GM23248 (cell line): ENCODE data around the gene VPS13A. TPM values are rescaled to one million over a fixed set of nuclear protein-coding genes. Genes with fewer than 3 reads are reported as not detected.

Experiments used
- DNase-seq: peaks from one replicate; pipeline ENCODE4 v3.0.0-alpha.2; 2015
- H2AFZ ChIP-seq: fragments of 200-600 bp; sonication (generic); 2 replicates; pipeline ENCODE4 v1.6.1; 2016; ENCODE audit warnings: antibody characterized with exemption
- H3F3A ChIP-seq: fragments of 200-600 bp; sonication (generic); 2 replicates; pipeline ENCODE4 v1.6.1; 2016; ENCODE audit warnings: mild to moderate bottlenecking, antibody characterized with exemption, mixed run types; ENCODE audit not compliant: insufficient read depth
- H3K27ac ChIP-seq: fragments of 200-600 bp; sonication (generic); 2 replicates; pipeline ENCODE4 v1.5.1; 2016; ENCODE audit warnings: mild to moderate bottlenecking
- H3K27me3 ChIP-seq: fragments of 200-600 bp; sonication (generic); replicated peaks from 2 replicates; pipeline ENCODE4 v1.6.1; 2016; ENCODE audit warnings: mild to moderate bottlenecking; ENCODE audit not compliant: insufficient read depth
- H3K36me3 ChIP-seq: fragments of 200-600 bp; sonication (generic); 2 replicates; pipeline ENCODE4 v1.6.1; 2016; ENCODE audit warnings: low read depth, mild to moderate bottlenecking
- H3K4me1 ChIP-seq: fragments of 200-600 bp; sonication (generic); 2 replicates; pipeline ENCODE4 v1.6.1; 2016; ENCODE audit warnings: mild to moderate bottlenecking; ENCODE audit not compliant: insufficient read depth
- H3K4me2 ChIP-seq: fragments of 200-600 bp; sonication (generic); one replicate; pipeline ENCODE4 v1.6.1; 2016; ENCODE audit warnings: mild to moderate bottlenecking; ENCODE audit not compliant: unreplicated experiment
- H3K4me3 ChIP-seq: fragments of 200-600 bp; sonication (generic); 2 replicates; pipeline ENCODE4 v1.5.1; 2016; ENCODE audit warnings: mild to moderate bottlenecking
- H3K79me2 ChIP-seq: fragments of 200-600 bp; sonication (generic); 2 replicates; pipeline ENCODE4 v1.6.1; 2016; ENCODE audit warnings: mild to moderate bottlenecking; ENCODE audit not compliant: insufficient read depth
- H3K9ac ChIP-seq: fragments of 200-600 bp; sonication (generic); 2 replicates; pipeline ENCODE4 v1.6.1; 2016; ENCODE audit warnings: mild to moderate bottlenecking
- H3K9me2 ChIP-seq: fragments of 200-600 bp; sonication (generic); 2 replicates; pipeline ENCODE4 v1.6.1; 2016; ENCODE audit warnings: mixed run types, mild to moderate bottlenecking, moderate library complexity; ENCODE audit not compliant: insufficient read depth
- H3K9me3 ChIP-seq: fragments of 200-600 bp; sonication (generic); one replicate; pipeline ENCODE4 v1.6.1; 2017; ENCODE audit warnings: low read depth
- H4K20me1 ChIP-seq: fragments of 200-600 bp; sonication (generic); 2 replicates; pipeline ENCODE4 v1.6.0; 2016; ENCODE audit not compliant: insufficient read depth
- EZH2 ChIP-seq: fragments of 200-600 bp; sonication (generic); IDR thresholded peaks from 2 replicates; pipeline ENCODE4 v1.6.1; 2018; ENCODE audit warnings: antibody characterized with exemption, mild to moderate bottlenecking; ENCODE audit not compliant: insufficient read depth, poor library complexity, severe bottlenecking
- EZH2phosphoT487 ChIP-seq: fragments of 200-600 bp; sonication (generic); IDR thresholded peaks from 2 replicates; pipeline ENCODE4 v1.6.1; 2018; ENCODE audit warnings: antibody characterized with exemption, moderate library complexity, mild to moderate bottlenecking, low read depth; ENCODE audit not compliant: insufficient read depth
- WGBS, 2 experiments: methylation state at CpG; one replicate each; pipeline ENCODE4 v1.1.6; 2015 to 2017; ENCODE audit warnings: low lambda C conversion rate in 2 of 2, low coverage in 1 of 2; ENCODE audit errors: missing lambda C conversion rate in 2 of 2; 5-methylcytosine and 5-hydroxymethylcytosine counted together
- in situ Hi-C: fragments of 300-500 bp; cut with MboI; formaldehyde crosslinking; loops from 2 replicates; pipeline ENCODE4 v1.15.0; 2020
- polyA plus RNA-seq: library from polyadenylated mRNA; unstranded; fragments of >200 nt; fragmentation: Nextera tagmentation; extraction: Ambion mirVana; gene quantifications from 2 replicates; pipeline ENCODE4 v1.2.1, GENCODE V29; 2016
- total RNA-seq: library from RNA; depleted of rRNA; stranded (reverse); fragments of >200 nt; shearing (Covaris generic); gene quantifications from 2 replicates; pipeline ENCODE4 v1.2.3, GENCODE V29; 2014

Gene VPS13A
- total and polyA plus RNA-seq, 2 experiments from 2014 or later = 8.9 to 15.8 TPM

DNA sequence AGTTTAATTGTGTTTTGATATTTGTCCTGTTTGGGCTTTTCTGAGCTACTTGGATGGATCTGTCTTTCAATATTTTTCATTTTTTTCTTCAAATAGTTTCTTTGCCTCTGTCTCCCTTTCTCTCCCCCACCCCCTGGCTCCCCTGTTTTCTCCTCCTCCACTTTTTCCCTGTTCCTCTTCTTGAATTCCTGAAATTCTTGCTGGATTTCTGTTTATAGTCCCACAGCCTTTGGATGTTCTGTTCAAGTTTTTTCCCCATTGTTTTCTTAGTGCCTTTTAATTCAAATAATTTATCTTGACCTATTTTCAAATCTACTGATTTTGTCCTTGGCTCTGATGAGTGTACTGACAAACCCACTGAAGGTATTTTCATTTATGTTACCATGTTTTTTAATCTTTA lies 113.0 kb downstream of the VPS13A start:
- in situ Hi-C loops = no loop called here
- Histone ChIP-seq H3K27me3 (no peaks in the 10 kb centered on the region), H3K36me3 (no peaks in the 10 kb centered on the region), H3K27ac (no peak overlapping the region), H3K9me2 (no peaks in the 10 kb centered on the region), H2AFZ (no peak overlapping the region), H3F3A (no peaks in the 10 kb centered on the region), H4K20me1 (no peaks in the 10 kb centered on the region), H3K9ac (no peak overlapping the region), H3K4me3 (no peak overlapping the region), H3K4me2 (no peak overlapping the region), H3K4me1 (peaks cover 6% of the 10 kb centered on the region), H3K9me3 (no peaks in the 10 kb centered on the region), H3K79me2 (no peaks in the 10 kb centered on the region)
- no peak for DNase-seq
- no peak for TF ChIP-seq EZH2phosphoT487
- no peak for TF ChIP-seq EZH2

DNA sequence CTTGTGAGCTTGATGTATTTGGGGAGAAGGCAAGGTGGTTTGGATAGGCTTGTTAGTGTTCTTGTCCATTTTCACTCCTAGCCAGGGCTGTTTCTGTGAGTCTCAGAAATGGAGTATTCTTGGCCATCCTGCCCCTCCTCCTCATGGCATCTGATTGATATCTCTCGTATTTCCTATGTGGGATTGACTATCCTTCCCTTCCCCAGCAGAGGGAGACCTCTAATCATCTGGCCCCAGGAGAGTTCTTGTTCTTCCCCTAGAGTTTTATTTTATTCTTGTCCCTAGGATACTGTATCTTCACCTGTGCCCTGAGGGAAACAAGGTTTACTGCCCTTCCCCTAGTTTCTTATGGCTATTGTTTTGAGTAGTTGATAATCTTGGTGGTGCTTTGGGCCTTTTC lies 114.4 kb downstream of the VPS13A start:
- 29 to 43% methylated on average over 1 of the region's 1 CpG for WGBS, 2 experiments
- Histone ChIP-seq H3K4me3 (no peak overlapping the region), H3K36me3 (no peaks in the 10 kb centered on the region; the same call in 1 of the 2 replicates), H3K4me2 (no peak overlapping the region), H2AFZ (no peak overlapping the region), H3K27ac (no peak overlapping the region), H3K9me2 (no peaks in the 10 kb centered on the region), H3K79me2 (no peaks in the 10 kb centered on the region), H3K9me3 (no peaks in the 10 kb centered on the region), H3F3A (no peaks in the 10 kb centered on the region), H3K4me1 (peaks cover 6% of the 10 kb centered on the region), H3K27me3 (no peaks in the 10 kb centered on the region), H4K20me1 (no peaks in the 10 kb centered on the region), H3K9ac (no peak overlapping the region)
- in situ Hi-C loops = no loop called here
- TF ChIP-seq EZH2phosphoT487 = no peak
- TF ChIP-seq EZH2 = no peak
- DNase-seq = peak; percentile 49

DNA sequence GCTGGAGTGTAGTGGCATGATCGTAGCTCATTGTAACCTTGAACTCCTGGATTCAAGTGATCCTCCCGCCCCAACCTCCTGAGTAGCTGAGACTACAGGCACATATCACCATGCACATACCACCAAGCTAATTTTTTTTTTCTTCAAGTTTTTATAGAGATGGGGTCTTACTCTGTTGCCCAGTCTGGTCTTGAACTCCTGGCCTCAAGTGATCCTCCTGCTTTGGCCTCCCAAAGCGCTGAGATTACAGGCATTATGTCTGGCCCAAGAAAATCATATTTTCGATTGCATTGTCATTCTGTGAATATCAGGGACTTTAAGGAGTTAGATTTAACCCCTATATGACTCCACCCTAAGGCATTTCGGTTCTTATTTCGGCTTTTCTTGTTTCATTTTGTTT lies 116.6 kb downstream of the VPS13A start:
- Histone ChIP-seq H3F3A (no peaks in the 10 kb centered on the region), H3K27me3 (no peaks in the 10 kb centered on the region), H3K9ac (no peak overlapping the region), H3K36me3 (no peaks in the 10 kb centered on the region; the same call in 1 of the 2 replicates), H3K4me3 (no peak overlapping the region), H3K9me2 (no peaks in the 10 kb centered on the region), H3K4me2 (no peak overlapping the region), H3K27ac (no peak overlapping the region), H4K20me1 (no peaks in the 10 kb centered on the region), H3K4me1 (peaks cover 6% of the 10 kb centered on the region), H2AFZ (no peak overlapping the region), H3K79me2 (no peaks in the 10 kb centered on the region), H3K9me3 (no peaks in the 10 kb centered on the region)
- DNase-seq = no peak
- TF ChIP-seq EZH2phosphoT487 (no peak), EZH2 (no peak)
- 95 to 96% methylated on average over 6 of the region's 6 CpGs for WGBS, 2 experiments
- in situ Hi-C loops = no loop called here

DNA sequence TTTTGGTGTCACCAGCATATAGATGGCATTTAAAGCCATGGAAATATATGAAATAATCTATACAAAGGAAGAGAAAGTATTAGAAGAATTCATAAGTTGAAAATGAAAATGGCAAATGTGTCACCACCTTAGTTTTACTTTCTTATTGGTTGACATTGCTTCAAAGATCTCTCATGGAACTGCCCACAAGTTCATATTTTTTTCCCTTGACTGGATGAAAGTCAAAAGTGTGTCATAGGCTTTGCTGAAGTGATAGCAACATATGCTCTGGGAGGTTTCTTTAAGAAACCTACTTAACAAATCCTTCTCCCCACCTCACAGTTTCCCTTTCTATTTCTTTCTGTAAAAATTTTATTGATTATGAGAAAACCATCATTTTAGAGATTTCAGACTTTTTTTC lies 127.2 kb downstream of the VPS13A start:
- no peaks in the 10 kb centered on the region for H3K9me3 ChIP-seq
- peaks cover 26% of the 10 kb centered on the region for H3K4me1 ChIP-seq
- H3K9ac ChIP-seq = no peak overlapping the region
- H2AFZ ChIP-seq = no peak overlapping the region
- in situ Hi-C loops = no loop called here
- H3K36me3 ChIP-seq = no peaks in the 10 kb centered on the region
- no peak overlapping the region for H3K4me3 ChIP-seq
- H4K20me1 ChIP-seq = no peaks in the 10 kb centered on the region
- H3F3A ChIP-seq = peaks cover 28% of the 10 kb centered on the region
- H3K4me2 ChIP-seq = no peak overlapping the region
- no peaks in the 10 kb centered on the region for H3K9me2 ChIP-seq
- H3K79me2 ChIP-seq = no peaks in the 10 kb centered on the region
- peak; percentile 2 for DNase-seq
- H3K27me3 ChIP-seq = no peaks in the 10 kb centered on the region
- H3K27ac ChIP-seq = no peak overlapping the region
- TF ChIP-seq EZH2phosphoT487 (no peak), EZH2 (no peak)
